Activated naive CD4-positive, alpha-beta T cell treated with anti-CD3 and anti-CD28 coated beads, Interleukin-2, amount 10 ng/mL, durations not matched to agents 7 days and 5 days (primary cell): ENCODE results near the gene OR6B1.

Source experiments
- CTCF ChIA-PET: fragments of 350-600 bp; sonication (Branson Sonifier 250); formaldehyde crosslinking; loops from one replicate; lab custom pipeline; 2021; ENCODE audit warnings: antibody characterized with exemption; lab: Charles Lee
- DNase-seq: peaks from one replicate; pipeline ENCODE4 v3.0.0-alpha.2; 2020
- H3K27ac Mint-ChIP-seq: one replicate; pipeline ENCODE4 v1.8.0; 2021; ENCODE audit warnings: mild to moderate bottlenecking, moderate library complexity, mixed read lengths
- H3K27me3 Mint-ChIP-seq: one replicate; pipeline ENCODE4 v1.8.0; 2021; ENCODE audit warnings: mild to moderate bottlenecking, mixed read lengths
- H3K36me3 Mint-ChIP-seq: one replicate; pipeline ENCODE4 v1.8.0; 2021; ENCODE audit warnings: mixed read lengths
- H3K4me1 Mint-ChIP-seq: one replicate; pipeline ENCODE4 v1.8.0; 2021; ENCODE audit warnings: mixed read lengths
- H3K4me3 Mint-ChIP-seq: one replicate; pipeline ENCODE4 v1.8.0; 2021; ENCODE audit warnings: mild to moderate bottlenecking, moderate library complexity, mixed read lengths
- H3K9me3 Mint-ChIP-seq: one replicate; pipeline ENCODE4 v1.8.0; 2021; ENCODE audit warnings: mixed read lengths

The OR6B1 gene

DNA sequence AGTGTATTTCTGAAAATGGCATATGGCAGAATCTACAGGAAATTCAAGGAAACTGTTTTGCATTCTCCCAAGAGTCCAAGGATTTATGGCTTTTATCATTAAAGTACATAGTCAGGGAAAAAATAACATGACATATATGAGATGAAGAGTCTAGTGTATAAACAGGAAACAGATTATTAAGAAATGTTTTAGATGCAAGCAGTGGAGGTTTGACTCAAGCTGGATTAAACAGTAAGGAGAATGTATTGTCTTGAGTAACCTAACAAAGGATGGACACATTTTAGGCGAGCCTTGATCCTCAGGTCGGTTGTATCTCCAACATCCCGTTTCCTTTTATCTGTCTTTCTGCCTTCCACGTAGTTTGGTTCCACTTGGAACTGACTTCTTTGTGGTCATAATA, 17.9 kb downstream of the OR6B1 start:
- Mint-ChIP-seq H3K27me3 (no peaks in the 10 kb centered on the region), H3K4me3 (no peak overlapping the region), H3K4me1 (no peaks in the 10 kb centered on the region), H3K36me3 (no peaks in the 10 kb centered on the region), H3K27ac (no peak overlapping the region), H3K9me3 (no peaks in the 10 kb centered on the region)
- CTCF ChIA-PET: no interaction called here
- DNase-seq: no peak

DNA sequence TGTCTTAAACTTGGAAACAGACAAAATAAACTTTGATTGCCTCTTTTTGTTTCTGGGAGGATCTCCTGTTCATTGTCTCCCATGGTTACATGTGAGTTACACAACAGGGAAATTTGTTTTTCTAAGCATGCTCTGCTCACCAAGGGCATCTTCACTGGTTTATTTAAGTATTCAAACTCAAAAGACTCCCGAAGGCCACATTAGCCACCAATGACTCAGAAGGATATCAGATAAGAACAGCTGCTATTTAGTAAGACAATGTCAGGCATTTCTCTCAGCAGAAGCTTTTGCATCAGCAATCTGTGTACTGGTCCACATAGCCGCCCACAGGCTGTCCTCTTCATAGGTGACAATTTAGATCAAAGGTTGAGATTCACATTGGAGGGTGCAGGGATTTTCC, 19.3 kb downstream of the OR6B1 start:
- CTCF ChIA-PET: no interaction called here
- no peak for DNase-seq

DNA sequence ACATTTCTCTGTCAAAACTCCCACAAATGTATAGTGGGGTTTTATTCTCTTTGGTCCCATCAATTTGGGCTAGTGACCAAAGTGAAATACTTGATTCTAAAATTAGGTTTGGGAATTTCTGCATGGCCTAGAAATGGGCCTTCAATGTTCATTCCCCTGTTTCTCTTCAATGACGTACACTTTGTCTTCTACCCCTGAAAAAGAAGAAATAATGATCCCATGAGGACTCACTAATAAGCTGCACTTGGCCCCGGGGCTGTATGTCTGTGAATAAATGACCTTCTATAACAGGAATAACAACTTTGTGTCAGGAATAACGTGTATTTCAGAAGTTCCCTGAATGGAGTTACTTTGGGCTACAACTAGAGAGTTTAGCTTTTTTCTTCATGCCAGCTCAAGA, 20.2 kb downstream of the OR6B1 start:
- CTCF ChIA-PET: no interaction called here
- Mint-ChIP-seq H3K9me3 (no peaks in the 10 kb centered on the region), H3K27me3 (no peaks in the 10 kb centered on the region), H3K36me3 (no peaks in the 10 kb centered on the region), H3K4me1 (no peaks in the 10 kb centered on the region), H3K4me3 (no peak overlapping the region), H3K27ac (no peak overlapping the region)
- DNase-seq: no peak

More for the DNA sequence above, 19.3 kb downstream of the OR6B1 start:
- Mint-ChIP-seq H3K9me3 (no peaks in the 10 kb centered on the region), H3K27me3 (no peaks in the 10 kb centered on the region), H3K4me1 (no peaks in the 10 kb centered on the region), H3K27ac (no peak overlapping the region), H3K36me3 (no peaks in the 10 kb centered on the region), H3K4me3 (no peak overlapping the region)

DNA sequence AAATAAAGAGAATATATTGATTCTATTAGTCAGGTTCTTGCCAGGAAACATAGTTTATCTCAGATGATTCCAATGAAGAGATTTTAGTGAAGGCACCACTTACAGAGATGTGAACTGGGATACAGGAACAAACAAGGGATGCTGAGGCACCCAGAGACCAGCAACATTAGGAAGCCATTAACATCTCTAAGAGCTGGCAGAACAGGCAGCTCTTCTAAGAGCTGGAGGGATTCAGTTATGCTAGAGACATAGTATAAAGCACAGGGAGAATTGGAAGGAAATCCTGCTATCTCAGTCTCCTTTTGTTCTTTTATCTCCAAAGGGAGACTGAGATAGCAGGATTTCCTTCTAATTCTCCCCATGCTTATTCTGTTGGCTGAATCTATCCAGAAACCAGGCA, 22.0 kb downstream of the OR6B1 start:
- Mint-ChIP-seq H3K27me3 (no peaks in the 10 kb centered on the region), H3K27ac (no peak overlapping the region), H3K36me3 (no peaks in the 10 kb centered on the region), H3K4me3 (no peak overlapping the region), H3K4me1 (no peaks in the 10 kb centered on the region), H3K9me3 (no peaks in the 10 kb centered on the region)
- no peak for DNase-seq
- CTCF ChIA-PET: interaction anchor here (1.4 kb wide), 1 partner anchor 285 kb away, joined by 3 read pairs; no protein-coding TSS in a partner anchor

DNA sequence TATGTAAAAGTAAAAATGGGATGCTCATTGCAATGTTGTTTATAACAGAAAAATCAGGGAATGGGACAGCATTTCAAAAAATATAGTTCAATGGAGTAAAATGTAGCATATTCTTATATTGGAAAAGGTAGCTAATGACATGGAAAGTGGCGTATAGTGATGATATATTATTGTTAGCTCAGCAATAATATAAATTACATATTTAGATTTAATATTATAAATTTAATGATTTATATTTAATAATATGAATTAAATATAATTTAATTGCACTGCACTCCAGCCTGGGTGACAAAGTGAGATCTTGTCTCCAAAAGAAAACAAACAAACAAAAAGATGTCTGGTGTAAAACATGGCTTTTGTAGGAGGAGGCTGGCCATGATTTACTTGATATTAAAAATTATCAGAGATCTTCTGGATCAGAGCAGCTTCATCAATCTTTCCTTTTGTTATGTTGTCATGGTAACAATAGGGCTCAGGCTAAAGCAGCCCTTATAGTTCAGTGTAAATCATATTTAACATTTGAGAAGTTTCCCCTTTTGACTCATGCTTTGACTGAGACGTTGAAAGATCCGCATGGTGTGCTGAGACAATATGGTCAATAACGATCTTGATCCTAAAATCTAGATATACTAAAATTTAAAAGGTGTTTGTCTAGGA, 23.2 kb downstream of the OR6B1 start:
- Mint-ChIP-seq H3K27me3 (no peaks in the 10 kb centered on the region), H3K36me3 (no peaks in the 10 kb centered on the region), H3K27ac (no peak overlapping the region), H3K4me3 (no peak overlapping the region), H3K4me1 (no peaks in the 10 kb centered on the region), H3K9me3 (no peaks in the 10 kb centered on the region)
- CTCF ChIA-PET: interaction anchor here (1.4 kb wide), 1 partner anchor 286 kb away, joined by 3 read pairs; no protein-coding TSS in a partner anchor
- DNase-seq: no peak

DNA sequence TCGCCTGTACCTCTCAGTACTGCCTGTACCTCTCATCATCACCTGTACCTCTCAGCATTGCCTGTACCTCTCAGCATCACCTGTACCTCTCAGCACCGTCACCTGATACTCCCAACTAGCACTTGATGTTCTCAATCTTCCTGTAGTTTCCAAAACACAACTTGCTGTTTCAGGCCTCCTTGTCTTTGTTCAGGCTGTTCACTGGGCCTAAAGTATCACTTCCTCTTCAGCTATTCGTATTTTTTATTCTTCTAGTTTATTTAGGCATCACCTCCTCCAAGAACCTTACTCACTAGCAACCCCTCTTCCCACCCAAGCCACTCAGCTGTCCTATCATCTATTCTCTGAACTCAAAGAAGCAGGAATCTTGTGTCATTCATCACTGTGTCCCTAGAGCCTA, 24.1 kb downstream of the OR6B1 start:
- Mint-ChIP-seq H3K36me3 (no peaks in the 10 kb centered on the region), H3K4me3 (no peak overlapping the region), H3K27ac (no peak overlapping the region), H3K27me3 (no peaks in the 10 kb centered on the region), H3K4me1 (no peaks in the 10 kb centered on the region), H3K9me3 (no peaks in the 10 kb centered on the region)
- CTCF ChIA-PET: no interaction called here
- DNase-seq: no peak

DNA sequence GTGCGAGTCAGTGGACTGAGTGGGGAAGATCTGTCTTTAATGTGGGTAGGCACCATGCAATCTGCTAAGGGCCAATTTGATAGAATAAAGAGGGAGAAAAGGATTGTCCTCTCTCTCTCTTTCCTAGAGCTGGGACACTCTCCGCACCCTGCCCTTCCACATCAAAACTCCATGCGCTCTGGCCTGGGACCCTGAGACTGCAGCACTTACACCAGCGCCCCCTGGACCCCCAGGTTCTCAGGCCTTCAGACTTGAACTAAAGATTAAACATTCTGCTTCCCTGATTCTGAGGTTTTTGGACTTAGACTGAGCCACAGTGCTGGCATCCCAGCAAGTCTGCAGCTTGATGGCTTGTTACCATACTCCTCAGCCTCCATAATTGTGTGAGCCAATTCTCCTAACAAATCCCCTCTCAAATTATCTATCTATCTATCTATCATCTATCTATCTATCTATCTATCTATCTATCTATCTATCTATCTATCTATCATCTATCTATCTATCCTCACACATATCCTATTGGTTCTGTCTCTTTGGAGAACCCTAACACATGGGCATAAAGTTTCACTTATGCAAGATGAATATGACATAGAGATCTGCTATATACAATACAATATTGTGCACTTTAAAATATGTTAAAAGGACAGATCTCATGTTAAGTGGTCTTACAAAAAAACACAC, 26.2 kb downstream of the OR6B1 start:
- Mint-ChIP-seq H3K4me1 (no peaks in the 10 kb centered on the region), H3K27me3 (no peaks in the 10 kb centered on the region), H3K4me3 (no peak overlapping the region), H3K36me3 (no peaks in the 10 kb centered on the region), H3K27ac (no peak overlapping the region), H3K9me3 (no peaks in the 10 kb centered on the region)
- CTCF ChIA-PET: interaction anchor here (0.6 kb wide), 1 partner anchor 102 kb away, joined by 3 read pairs; no protein-coding TSS in a partner anchor
- DNase-seq: no peak

DNA sequence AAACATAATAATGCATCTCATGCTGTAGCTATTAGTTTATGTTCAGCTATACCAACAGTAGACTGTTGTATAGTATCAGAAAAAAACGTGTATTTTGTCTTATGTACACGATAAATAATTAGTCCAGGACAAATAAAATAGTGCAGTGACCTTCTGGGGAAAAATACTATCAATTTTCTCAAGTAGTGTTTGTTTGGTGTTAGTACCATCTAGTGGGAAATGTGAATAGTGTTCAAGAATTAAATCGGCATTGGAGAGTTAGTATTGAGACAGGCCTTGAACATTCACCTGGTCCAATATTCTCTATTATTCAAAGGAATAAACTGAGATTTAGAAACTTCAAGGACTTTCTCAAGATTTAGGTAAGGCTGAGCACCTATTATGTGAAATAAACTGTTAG, 26.9 kb downstream of the OR6B1 start:
- Mint-ChIP-seq H3K4me3 (no peak overlapping the region), H3K4me1 (no peaks in the 10 kb centered on the region), H3K36me3 (no peaks in the 10 kb centered on the region), H3K9me3 (no peaks in the 10 kb centered on the region), H3K27ac (no peak overlapping the region), H3K27me3 (no peaks in the 10 kb centered on the region)
- no peak for DNase-seq
- CTCF ChIA-PET: interaction anchor here (0.6 to 0.8 kb wide), 2 partner anchors 101 kb away, joined by 3 read pairs; no protein-coding TSS in a partner anchor

DNA sequence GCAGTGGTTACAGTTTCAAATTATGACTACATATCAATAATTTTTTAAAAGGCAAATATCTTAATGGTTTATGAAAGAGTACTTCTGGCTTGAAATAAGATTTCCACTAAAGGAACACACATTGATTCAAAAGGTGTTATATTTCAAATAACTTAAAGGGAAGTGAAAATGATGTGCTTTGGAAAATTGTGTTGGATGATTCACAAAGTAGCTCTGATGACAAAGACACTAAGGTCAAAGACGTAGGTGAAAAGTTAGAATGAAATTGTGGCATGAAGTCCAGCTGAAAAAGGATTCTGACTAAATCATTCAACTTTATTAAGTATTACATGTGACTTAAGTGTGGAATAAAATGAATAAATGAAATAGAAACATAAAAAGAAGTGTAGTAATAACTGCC, 27.9 kb downstream of the OR6B1 start:
- DNase-seq: no peak
- no peaks in the 10 kb centered on the region for H3K4me1 Mint-ChIP-seq
- H3K9me3 Mint-ChIP-seq: no peaks in the 10 kb centered on the region
- no peaks in the 10 kb centered on the region for H3K36me3 Mint-ChIP-seq
- CTCF ChIA-PET: interaction anchor here (0.8 kb wide), 1 partner anchor 100 kb away, joined by 3 read pairs; no protein-coding TSS in a partner anchor
- H3K27me3 Mint-ChIP-seq: no peaks in the 10 kb centered on the region
- no peak overlapping the region for H3K27ac Mint-ChIP-seq
- H3K4me3 Mint-ChIP-seq: no peak overlapping the region

DNA sequence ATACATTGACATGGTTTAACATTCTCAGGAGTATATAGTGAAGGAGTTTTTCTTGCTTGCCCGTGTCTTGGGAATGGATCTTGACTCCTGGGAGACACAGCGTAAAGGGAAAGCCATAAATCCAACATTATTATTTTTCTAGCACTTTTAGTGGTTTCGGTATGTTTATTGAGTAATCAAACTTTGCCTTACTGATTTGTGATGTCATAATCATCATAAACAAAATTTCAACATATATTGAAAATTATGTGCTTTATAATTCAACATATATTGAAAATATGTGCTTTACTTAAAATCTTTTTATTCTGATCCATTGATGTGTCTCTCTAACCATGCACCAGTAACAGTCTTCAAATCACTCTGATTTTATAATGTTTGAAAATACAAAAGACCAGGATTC, 28.4 kb downstream of the OR6B1 start:
- H3K36me3 Mint-ChIP-seq: no peaks in the 10 kb centered on the region
- H3K4me1 Mint-ChIP-seq: no peaks in the 10 kb centered on the region
- H3K9me3 Mint-ChIP-seq: no peaks in the 10 kb centered on the region
- no peak overlapping the region for H3K27ac Mint-ChIP-seq
- H3K27me3 Mint-ChIP-seq: no peaks in the 10 kb centered on the region
- H3K4me3 Mint-ChIP-seq: no peak overlapping the region
- no peak for DNase-seq
- CTCF ChIA-PET: no interaction called here

DNA sequence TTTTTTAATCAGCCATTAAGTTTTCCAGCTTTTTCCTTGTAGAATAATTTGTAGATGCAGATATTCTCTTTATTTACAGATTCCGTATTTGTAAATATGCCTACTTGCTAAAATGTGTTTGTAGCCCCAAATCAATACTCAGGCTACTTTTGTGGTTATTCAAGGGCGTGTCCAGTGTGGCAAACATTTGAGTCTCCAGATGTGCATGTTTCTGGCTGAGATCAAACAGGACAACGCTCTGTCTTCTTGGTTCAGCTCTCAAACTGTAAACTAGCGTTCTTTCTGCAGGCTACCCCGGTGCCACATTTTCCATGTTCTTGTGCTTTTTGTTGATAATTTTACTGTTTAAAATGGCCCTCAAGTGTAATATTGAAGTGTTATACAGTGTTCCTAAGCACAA, 32.4 kb downstream of the OR6B1 start:
- Mint-ChIP-seq H3K36me3 (no peaks in the 10 kb centered on the region), H3K27me3 (no peaks in the 10 kb centered on the region), H3K4me3 (no peak overlapping the region), H3K9me3 (no peaks in the 10 kb centered on the region), H3K27ac (no peak overlapping the region), H3K4me1 (no peaks in the 10 kb centered on the region)
- CTCF ChIA-PET: no interaction called here
- no peak for DNase-seq

DNA sequence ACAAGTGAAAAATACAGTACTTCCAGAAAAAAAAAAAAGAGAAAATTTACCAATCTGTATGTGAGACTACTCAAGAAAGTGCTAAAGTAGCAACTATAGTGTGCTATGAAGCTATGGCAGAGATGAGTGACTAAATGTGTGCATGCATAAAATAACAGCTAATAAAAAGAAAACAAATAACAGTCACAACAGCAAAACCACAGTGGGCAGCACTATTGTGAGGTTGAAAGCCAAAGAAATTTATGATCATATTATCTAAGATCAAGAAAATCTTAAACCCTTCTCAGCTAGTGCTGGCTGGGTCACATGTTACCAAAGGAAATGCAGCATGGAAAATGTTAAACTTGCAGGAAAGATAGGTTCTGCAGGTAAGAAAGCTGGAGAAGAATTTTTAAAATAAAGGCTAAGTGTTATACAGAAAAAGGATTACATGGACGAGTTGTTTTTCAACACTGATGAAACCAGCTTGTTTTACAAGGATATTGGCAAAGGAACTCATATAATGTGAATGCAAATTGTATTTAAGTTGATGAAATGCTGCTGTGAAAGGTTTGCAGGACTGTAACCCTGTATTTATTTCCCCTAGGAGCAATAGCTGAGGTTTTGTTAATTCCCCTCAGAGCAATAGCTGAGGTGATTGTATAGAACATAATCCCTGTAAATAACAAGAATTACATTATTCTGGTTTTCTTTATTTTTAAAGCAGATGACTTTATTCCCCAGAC, 33.0 kb downstream of the OR6B1 start:
- Mint-ChIP-seq H3K36me3 (no peaks in the 10 kb centered on the region), H3K27me3 (no peaks in the 10 kb centered on the region), H3K4me1 (no peaks in the 10 kb centered on the region), H3K9me3 (no peaks in the 10 kb centered on the region), H3K27ac (no peak overlapping the region), H3K4me3 (no peak overlapping the region)
- CTCF ChIA-PET: no interaction called here
- DNase-seq: no peak

DNA sequence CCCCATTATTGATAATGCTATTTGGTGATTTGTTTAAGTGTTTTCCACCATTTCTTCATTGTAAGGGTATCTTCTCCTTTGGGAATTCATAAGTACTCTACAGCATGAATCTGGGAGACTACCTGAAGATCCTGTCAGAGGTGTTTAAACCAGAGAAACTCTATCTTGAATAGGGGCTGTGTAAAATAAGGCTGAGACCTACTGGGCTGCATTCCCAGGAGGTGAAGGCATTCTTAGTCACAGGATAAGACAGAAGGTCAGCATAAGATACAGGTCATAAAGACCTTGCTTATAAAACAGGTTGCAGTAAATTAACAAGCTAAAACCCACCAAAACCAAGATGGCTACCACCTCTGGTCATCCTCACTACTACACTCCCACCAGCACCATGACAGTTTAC, 35.3 kb downstream of the OR6B1 start:
- Mint-ChIP-seq H3K9me3 (no peaks in the 10 kb centered on the region), H3K36me3 (no peaks in the 10 kb centered on the region), H3K4me1 (no peaks in the 10 kb centered on the region), H3K4me3 (no peak overlapping the region), H3K27me3 (no peaks in the 10 kb centered on the region), H3K27ac (no peak overlapping the region)
- DNase-seq: no peak
- CTCF ChIA-PET: no interaction called here

DNA sequence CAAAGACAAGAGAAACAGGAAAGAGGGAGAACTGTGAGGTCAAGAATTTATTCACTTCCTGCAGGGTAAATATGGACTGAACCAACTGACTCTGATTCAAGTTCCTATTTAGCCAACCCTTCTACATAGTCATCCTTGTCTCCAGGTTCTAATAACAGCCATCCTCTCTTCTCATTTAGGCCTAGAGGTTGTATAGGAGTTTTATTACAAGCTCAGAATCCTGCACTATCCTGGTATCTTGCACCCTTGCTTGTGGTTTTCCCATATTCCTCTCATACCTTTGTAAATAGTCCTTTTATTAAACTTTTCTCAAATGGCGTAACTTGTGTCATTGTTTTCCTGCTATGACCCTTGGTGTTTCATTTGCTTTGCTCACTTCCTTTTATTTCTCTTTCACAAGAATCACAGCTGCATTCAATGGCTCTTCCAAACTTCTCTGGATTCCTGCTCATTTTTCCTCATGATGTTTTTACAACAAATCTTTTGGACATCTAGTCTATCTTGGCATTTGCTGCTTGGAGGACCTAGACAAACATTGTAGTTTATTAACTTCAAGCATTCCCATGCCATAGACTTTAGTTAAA, 36.3 kb downstream of the OR6B1 start:
- DNase-seq: no peak
- CTCF ChIA-PET: no interaction called here
- Mint-ChIP-seq H3K9me3 (no peaks in the 10 kb centered on the region), H3K36me3 (no peaks in the 10 kb centered on the region), H3K4me3 (no peak overlapping the region), H3K4me1 (no peaks in the 10 kb centered on the region), H3K27me3 (no peaks in the 10 kb centered on the region), H3K27ac (no peak overlapping the region)
